GM10847 (cell line): Measurements from ENCODE around the gene RAB7B.

Experiments
- POLR2A ChIP-seq: IDR thresholded peaks from 2 replicates; pipeline ENCODE4 v1.6.1; 2011; ENCODE audit not compliant: insufficient read length; ENCODE audit errors: extremely low read depth

RAB7B gene

DNA sequence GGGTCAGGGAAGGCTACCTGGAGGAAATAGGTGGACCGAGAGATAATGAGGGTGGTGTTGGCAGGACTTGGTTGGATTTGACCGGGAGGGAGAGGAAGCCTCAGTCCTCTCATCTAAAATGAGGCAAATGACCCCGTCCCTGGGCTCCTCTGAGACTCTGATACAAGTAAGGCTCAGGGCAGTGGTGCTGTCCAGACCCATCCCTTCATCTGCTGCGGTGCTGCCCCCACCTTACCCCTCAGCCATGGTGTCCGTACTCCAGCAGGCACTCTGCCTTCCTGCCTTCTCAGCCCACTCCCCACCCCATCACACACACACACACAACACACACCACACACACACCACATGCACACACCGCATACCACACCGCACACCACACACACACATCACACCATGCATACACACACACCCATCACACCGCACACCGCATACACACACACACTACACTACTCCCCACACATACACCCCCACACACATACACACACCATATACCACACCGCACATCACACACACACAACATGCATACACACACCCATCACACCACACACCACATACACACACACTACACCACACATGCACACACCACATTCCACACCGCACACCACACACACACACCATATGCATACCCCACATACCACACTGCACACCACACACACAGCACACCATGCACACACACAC, 30.6 kb downstream of the RAB7B start:
- no peak for TF ChIP-seq POLR2A

DNA sequence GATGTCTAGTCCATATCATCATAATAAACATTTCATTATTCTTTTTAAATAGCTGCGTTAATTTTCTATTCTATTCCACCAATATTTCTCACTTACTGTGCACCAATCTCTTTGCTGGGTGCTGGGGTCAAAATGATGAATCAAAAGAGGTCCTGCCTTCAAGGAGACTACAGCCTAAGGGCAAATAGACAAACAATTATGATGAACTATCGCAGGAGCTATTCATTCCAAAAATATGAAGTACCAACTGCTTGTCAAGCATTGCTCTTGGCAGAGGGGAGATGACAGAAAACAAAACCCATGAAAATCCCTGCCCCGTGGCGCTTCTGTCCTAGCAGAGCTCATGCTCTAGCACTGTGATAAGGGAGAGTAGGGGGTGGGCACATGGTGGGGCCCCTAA, 31.1 kb downstream of the RAB7B start:
- no peak for TF ChIP-seq POLR2A

DNA sequence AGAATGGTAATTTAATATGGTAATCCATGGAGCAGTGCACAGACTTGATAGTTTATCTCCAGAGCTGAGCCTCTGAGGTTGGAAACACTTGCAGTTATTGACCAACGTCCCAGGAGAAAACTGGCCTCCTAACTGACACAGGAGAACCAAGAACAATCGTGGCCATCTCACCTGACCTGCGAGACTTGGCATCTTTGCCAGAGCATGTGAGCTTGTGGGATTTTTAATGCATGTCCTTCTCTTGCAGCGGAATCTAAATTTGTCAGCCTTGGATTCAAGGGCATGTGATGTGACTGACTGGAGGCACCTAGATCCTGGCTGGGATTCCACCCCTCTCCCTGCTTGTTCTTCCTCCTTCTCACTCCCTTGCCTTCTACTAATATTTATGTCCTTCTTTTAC, 32.1 kb downstream of the RAB7B start:
- no peak for TF ChIP-seq POLR2A

DNA sequence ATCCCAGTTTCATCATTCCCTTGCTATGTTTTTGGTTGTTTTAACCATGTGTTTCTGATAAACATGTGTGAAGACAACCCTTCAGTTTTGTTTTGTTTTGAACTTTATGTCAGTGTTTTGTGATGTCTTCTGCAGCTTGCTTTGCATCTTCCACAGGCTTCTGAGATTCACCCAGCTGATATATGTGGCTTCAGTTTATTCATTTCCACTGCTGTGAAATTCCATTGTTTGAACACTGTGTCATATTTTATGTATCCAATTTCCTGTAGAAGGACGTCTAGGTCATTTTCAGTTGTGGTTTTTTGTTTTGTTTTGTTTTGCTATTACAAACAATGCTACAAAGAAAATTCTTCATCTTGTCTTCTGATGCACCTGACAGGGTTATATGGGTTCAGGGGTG, 32.7 kb downstream of the RAB7B start:
- no peak for TF ChIP-seq POLR2A

DNA sequence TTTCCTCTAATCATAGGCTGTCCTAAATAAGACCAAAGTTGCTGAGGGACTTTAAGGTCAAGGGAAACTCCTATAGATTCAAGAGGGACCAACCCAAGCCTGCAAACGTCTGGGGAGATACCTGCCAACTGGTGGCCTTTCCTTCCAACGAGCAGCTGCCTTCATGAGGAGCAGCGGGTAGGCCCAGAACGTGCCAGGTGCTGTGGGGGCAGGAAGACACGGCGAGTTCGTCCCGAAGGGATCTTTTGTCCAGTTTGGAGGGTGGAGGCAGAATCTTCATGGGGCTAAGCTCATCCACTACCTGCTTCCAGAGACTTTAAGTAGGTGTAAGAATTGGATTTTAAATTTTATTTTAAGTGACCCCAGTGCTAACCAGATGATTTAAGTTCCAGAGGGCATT, 34.0 kb downstream of the RAB7B start:
- no peak for TF ChIP-seq POLR2A

DNA sequence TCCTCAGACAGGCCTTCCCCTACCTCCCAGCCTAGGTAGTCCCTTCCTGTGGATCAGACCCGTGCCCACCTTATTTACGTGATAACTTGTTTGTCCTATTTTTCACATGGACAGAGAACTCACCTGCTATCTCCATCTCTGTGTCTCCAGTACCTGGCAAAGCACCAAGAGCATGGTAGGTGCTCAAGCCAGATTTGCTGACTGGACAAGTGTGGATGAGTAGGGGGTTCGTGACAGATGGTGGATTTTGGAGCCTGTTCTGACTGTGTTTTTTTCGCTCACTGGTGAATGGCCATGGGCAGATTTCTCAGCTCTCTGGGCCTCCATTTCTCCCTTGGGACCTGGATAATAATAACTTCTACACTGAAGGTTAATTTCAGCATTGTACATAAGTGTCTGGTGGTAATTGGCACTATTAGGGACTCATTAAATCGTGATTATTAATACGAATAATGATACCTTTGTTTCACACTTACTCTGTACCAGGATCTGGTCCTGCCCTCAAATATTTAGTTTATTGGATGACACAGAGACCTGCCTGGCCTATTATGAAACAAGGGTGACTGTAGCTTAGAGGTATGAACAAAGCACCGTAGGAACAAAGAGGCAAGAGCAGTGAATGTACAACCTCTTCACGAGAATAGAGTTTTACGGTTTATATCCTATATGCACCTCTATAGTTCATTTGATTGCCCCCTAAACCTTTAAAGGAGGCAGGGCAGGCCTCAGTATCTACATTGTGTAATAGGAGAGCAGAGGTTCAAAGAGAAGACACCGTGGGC, 35.5 kb downstream of the RAB7B start:
- TF ChIP-seq POLR2A: no peak

DNA sequence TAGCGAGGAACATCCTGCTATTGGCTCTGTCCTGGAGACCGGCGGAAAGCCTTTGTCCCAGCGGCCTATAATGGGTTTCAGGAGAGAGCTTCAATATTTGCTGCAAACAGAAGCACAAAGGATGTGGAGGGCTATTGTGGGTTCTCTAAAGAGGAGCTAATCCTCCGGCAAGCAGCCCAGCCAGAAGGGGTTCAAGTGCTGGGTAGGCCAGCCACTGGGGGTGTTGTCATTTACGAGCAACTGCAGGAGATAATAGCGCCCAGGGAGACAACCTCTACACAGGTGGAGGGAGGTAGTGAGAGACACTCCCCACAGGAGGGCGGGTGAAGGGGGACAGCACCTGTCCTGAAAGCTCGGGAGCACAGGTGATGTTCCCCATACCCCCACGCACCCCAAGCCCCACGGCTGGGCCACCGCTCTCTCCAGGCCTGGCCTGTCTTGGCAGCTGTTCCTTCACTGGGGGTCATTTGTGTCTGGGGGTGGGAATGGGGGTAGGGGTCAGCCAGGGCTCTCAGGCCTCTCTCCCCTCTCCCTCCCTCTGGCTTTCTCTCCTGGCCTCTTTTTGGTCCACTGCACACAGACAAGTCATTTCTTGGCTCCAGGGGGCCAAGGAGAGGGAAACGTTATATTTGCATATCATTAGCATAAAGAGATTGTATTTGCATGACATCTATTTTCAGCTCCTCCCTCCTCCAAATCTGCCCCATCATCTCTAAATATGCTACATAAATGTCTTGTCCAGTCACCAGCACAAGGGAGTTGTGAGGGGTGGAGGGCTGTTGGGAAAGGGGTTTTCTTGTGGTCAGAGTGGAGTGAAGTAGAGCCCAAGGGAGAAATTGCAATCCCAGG, 37.9 kb downstream of the RAB7B start:
- no peak for TF ChIP-seq POLR2A

DNA sequence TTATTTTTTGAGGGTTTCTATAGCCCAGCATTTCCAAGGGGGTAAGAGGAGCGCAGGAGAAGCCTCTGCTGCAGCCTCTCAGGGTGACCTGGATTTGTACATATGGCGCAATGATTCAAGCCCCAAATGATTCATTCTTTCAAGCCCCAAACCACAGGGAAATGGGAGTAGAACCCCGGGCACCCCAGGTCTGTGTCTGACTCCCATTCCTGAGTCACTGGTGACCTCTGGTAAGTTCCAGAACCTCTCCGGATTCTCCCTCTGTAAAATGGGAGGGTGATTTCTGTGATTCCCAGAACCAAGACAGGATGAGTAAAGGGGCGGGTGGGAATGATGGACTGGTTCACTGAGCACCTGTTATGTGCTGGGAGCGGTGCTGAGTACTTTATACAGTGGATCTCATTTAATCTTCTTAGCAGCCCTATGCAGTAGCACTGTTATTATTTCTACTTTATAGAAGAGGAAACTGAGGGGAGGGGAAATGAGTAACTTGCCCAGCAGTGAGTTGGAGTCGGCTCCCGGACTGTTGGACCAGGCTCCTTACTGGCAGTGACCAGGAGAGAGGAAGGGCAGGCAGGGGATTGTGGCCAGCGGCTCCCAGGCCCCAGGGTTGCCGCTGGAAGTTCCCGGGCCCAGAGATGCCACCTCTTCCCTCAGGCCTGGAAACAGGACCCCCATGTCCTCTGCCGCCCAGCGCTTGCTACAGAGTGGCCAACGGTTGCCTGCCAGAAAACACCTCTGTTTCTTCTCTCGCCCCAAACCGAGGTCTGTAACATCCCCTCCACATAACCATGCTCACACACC, 39.6 kb downstream of the RAB7B start:
- TF ChIP-seq POLR2A: no peak

DNA sequence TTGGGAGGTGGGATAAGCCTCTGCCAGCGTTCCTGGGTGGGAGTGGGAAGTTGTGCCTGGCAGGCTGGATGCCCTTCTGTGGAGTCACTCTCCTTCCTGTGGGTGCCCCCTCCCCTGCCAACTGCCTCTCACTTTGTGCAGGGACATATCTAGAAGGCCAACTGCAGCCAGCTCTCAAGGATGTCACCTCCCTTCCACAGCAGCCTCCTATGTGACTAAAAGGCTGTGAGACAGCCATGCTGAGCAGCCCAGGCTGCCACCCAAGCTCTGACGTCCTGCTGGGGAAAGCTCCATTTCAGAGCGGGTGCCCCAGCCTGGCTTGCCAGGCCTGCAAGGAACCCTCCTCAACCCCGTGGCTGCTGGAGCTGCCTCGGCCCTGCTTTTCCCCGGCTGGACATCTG, 40.4 kb downstream of the RAB7B start:
- no peak for TF ChIP-seq POLR2A

DNA sequence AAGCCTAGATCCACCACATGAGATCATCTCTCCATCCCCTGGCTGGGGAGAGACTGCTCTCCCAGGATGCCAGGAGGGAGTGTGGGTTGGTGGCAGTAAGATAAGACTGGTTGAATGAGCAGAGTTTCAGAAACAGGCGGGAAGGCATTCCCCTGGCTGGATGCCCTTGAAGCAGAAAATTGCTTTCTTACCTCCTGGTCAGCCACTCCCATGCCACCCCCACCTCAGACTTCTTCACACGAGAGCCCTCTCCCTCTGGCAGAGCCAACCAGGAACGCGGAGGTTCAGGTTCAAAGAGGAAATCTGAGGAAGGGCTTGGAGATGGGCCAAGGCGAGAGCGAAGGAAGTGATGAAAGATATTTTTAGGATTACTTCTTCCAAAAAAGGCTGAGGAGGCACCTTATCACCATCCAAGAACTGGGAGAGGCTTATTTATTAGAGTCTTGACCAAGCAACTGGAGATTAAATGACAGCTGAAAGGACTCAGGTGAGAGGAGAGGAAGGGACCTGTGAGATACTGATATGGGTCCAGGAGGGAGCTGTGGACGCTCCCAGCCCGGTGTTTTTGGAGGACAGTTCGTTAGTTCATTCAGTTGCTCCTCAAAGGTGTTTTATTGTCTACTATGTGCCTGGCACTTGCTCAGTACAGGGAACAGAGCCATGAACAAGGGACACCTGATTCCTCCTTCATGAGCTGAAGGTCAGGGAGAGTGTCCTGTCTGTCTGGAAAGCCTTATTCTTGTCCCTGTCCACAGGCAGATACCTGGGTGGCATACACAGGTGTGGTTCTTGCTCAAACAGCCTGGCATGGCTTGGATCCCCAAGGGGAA, 41.0 kb downstream of the RAB7B start:
- no peak for TF ChIP-seq POLR2A

DNA sequence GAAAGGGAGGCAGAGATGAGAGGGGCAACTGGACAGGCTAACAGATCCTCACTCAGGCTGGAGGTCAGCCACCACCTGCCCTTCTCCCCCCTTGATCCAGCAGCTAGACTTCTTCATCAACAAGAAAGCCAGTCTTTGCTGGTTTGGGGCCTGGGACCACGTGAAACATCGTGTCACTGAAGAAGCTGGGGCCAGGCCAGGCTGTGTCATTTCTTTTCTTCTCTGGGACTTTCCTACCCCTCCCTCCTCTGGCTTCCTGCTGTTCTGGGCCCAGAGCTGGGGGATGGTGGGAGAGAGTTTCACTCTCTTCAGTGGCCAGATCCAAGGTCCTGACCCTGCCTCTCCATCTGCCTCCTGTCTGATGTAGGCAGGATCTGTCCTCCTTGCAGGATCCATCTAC, 41.8 kb downstream of the RAB7B start:
- TF ChIP-seq POLR2A: no peak

DNA sequence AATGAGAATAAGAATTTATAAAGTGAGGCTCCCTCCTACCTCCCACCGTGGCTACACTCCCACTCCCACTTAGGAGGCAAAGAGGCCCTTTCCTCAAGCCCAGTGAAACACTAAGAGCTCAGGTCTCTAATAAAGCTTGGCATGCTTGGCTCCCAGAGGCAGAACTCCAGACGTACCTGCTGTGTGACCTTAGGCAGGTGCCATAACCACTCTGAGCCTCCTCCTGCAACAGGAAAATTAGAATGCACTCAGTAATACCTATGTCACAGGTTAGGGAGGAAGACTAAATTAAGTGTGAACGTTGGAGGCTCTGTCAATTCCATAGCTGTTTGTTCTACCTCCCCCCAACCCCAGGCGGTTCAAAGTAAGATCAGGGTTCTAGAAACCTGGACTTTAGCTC, 43.4 kb downstream of the RAB7B start:
- TF ChIP-seq POLR2A: no peak

DNA sequence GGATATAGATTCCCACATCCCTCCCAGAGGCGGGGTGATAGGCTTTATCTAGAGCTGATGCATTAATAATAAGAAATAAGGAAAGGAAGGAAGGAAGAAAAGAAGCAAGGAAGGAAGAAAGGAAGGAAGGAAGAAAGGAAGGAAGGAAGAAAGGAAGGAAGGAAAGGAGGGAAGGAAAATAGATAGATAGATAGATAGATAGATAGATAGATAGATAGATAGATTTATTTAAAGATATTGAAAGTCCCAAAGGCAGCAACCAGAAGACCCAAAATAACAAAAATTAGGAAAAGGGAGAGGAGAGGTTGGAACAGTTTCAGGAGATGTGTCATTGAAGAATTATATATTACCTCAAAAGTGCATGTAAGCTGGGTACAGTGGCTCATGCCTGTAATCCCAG, 47.7 kb downstream of the RAB7B start:
- TF ChIP-seq POLR2A: no peak

DNA sequence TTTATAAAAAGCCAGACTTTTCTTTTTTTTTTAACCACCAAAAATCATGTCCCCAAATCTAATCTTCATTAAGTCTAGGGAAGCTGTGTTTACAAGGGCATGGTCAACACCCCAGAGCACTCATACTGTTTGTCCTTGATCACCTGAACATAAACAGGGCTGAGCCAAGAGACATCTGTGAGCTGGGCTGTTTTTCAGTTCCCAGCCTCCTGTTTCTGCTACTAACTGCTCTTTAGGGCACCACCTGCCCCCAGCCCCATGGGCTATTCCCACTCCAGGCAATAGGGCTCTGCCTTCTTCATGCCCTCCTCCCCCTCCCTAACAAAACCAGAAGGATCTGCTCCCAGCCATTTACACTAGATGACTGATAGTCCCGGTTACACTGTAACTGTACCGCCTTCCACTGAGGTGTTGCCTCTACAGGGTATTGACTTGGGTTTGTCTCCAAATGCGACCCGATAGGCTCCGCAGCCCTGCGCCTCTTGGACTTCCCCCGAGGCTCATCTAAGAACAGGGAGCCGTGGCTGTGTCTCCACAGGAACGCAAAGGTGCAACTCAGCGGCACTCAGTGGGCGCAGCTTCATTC, 48.3 kb downstream of the RAB7B start:
- TF ChIP-seq POLR2A: no peak

DNA sequence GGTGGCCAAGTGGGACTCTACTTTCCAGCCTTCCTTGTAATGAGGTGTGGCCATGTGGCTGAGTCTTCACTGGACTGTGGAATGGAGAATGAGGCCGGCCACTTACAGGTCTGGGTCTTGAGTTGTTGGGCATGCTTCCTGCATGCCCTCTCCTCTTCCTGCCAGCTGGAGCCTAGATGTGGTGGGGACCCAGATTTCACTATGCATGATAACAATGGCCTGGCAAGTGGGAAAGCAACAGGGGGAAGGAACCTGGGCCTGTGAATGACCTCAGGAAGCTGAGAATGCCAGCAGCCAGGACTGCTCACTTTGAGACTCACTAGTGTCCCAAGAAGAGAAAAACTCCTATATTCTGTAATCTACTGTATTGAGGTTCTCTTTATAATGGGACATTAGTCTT, 51.4 kb downstream of the RAB7B start:
- TF ChIP-seq POLR2A: no peak
